Colonic mucosa (tissue), 4 donors: Measurements from ENCODE around the gene PLXNA2. TPM values are rescaled to one million over a fixed set of nuclear protein-coding genes. Genes with fewer than 3 reads are reported as not detected.
A peak's percentile ranks its signal among the peaks of the same experiment; 100 is the strongest.

Experiments used
- DNase-seq: peaks from one replicate; pipeline ENCODE4 v3.0.0-alpha.2; 2020
- H3K27ac ChIP-seq: fragments of 200-600 bp; one replicate; pipeline ENCODE4 v1.8.0; 2021
- H3K27me3 ChIP-seq: fragments of 200-600 bp; one replicate; pipeline ENCODE4 v1.8.0; 2021
- H3K36me3 ChIP-seq: fragments of 200-600 bp; one replicate; pipeline ENCODE4 v1.8.0; 2021
- H3K4me1 ChIP-seq: fragments of 200-600 bp; one replicate; pipeline ENCODE4 v1.8.0; 2021; ENCODE audit warnings: mild to moderate bottlenecking
- H3K4me3 ChIP-seq: fragments of 200-600 bp; one replicate; pipeline ENCODE4 v1.8.0; 2021
- H3K9ac ChIP-seq, 2 donors: one replicate each; pipeline ENCODE4 v1.7.0; 2013; ENCODE audit warnings: control low read depth in 2 of 2, low read depth in 2 of 2, low read length in 2 of 2
- H3K9me3 ChIP-seq: fragments of 200-600 bp; one replicate; pipeline ENCODE4 v1.8.0; 2021
- intact Hi-C: fragments of 100-400 bp; cut with DNase I; formaldehyde crosslinking; loops from one replicate; pipeline ENCODE4 v1.14.1; 2022
- total RNA-seq, 2 donors: library from RNA; stranded (reverse); fragmentation: NEBNext Ultra II Directional in 1 of 2; extraction: Animal tissue kit (Norgen Biotek cat#: 25700) in 1 of 2; gene quantifications; one replicate each; pipeline ENCODE4 v1.2.1, GENCODE V29; 2021
- TF ChIP-seq, protein P1 (sequence below): fragments of 200-600 bp; IDR thresholded peaks from one replicate; pipeline ENCODE4 v1.8.0; 2022; ENCODE audit warnings: antibody characterized with exemption, mild to moderate bottlenecking
- donor health status: healthy.
- donor health status: DM: no; HTN: no; CAD: no.
- donor health status: DM: no; HTN: no; CAD: no.

Gene PLXNA2
- total RNA-seq, 2 donors from 2014 or later: 46.1 to 81.6 TPM

DNA sequence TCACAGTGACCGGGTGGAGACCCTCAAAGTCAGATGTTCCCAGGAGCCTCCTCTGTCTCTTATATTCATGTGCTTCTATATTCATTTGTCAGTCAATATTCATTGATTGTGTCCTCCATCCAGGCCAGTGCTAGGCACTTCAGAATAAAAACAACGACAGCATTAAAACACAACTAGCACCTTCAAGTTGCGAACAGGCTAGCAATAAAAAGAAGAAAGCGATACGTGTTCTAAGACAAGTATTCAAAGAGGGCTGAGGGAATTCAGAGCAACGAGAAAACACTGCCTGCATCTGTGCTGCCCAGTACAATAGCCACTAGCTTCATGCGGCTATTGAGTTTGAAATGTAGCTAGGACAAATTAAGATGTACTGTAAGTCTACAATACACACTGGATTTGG is 138.0 kb downstream of the PLXNA2 start:
- H3K36me3 ChIP-seq: no peaks in the 10 kb centered on the region
- no peak overlapping the region for H3K4me3 ChIP-seq
- H3K9me3 ChIP-seq: no peaks in the 10 kb centered on the region

DNA sequence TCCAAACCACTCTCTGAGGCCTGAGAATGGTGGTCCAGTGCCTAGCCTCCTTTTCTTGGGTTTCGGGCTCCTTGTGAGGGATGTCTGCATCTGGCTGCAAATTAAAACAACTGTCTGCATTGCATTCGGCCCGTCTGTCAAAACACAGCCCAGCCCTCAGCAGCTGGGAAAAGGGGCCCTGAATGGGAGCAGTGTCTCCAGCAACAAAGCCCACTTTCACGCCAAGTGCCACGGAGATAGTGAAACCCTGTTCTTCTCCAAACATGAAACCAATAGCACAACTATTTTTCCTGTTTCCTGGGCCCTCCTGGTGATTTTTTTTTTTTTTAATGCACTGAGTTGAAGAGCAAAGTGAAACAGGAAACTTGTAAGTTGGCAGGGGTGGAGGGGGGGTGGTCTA is 138.4 kb downstream of the PLXNA2 start:
- no peak overlapping the region for H3K4me3 ChIP-seq
- no peak overlapping the region for H3K27ac ChIP-seq
- H3K9me3 ChIP-seq: no peaks in the 10 kb centered on the region
- intact Hi-C loops: no loop called here
- DNase-seq: no peak
- TF ChIP-seq, protein P1, sequence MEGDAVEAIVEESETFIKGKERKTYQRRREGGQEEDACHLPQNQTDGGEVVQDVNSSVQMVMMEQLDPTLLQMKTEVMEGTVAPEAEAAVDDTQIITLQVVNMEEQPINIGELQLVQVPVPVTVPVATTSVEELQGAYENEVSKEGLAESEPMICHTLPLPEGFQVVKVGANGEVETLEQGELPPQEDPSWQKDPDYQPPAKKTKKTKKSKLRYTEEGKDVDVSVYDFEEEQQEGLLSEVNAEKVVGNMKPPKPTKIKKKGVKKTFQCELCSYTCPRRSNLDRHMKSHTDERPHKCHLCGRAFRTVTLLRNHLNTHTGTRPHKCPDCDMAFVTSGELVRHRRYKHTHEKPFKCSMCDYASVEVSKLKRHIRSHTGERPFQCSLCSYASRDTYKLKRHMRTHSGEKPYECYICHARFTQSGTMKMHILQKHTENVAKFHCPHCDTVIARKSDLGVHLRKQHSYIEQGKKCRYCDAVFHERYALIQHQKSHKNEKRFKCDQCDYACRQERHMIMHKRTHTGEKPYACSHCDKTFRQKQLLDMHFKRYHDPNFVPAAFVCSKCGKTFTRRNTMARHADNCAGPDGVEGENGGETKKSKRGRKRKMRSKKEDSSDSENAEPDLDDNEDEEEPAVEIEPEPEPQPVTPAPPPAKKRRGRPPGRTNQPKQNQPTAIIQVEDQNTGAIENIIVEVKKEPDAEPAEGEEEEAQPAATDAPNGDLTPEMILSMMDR: no peak
- H3K27me3 ChIP-seq: no peaks in the 10 kb centered on the region
- H3K4me1 ChIP-seq: no peaks in the 10 kb centered on the region
- H3K9ac ChIP-seq: peak overlapping the region in 1 of 2 donors; percentile 15
- no peaks in the 10 kb centered on the region for H3K36me3 ChIP-seq

More for the DNA sequence above, 138.0 kb downstream of the PLXNA2 start:
- TF ChIP-seq, protein P1: no peak
- H3K27ac ChIP-seq: no peak overlapping the region
- no peaks in the 10 kb centered on the region for H3K27me3 ChIP-seq
- no peaks in the 10 kb centered on the region for H3K4me1 ChIP-seq
- peak overlapping the region in 1 of 2 donors; percentile 15 for H3K9ac ChIP-seq
- DNase-seq: no peak
- intact Hi-C loops: no loop called here

GRCh38 chr1:208103597-208104513 is 140.3 kb downstream of the PLXNA2 start:
- TF ChIP-seq, protein P1: no peak
- Histone ChIP-seq H3K4me3 (no peak overlapping the region), H3K9ac (no peak overlapping the region), H3K27ac (no peak overlapping the region), H3K9me3 (no peaks in the 10 kb centered on the region), H3K36me3 (no peaks in the 10 kb centered on the region), H3K4me1 (no peaks in the 10 kb centered on the region), H3K27me3 (no peaks in the 10 kb centered on the region)
- intact Hi-C loops: no loop called here
- no peak for DNase-seq

- H3K27me3 ChIP-seq: no peaks in the 10 kb centered on the region
- H3K9ac ChIP-seq: no peak overlapping the region
- H3K9me3 ChIP-seq: no peaks in the 10 kb centered on the region
- TF ChIP-seq, protein P1: no peak
- no peaks in the 10 kb centered on the region for H3K36me3 ChIP-seq
- no peak overlapping the region for H3K27ac ChIP-seq
- intact Hi-C loops: no loop called here
- H3K4me3 ChIP-seq: no peak overlapping the region
- H3K4me1 ChIP-seq: no peaks in the 10 kb centered on the region
- DNase-seq: peak; percentile 85
These were observed 142.3 kb downstream of the PLXNA2 start for GRCh38 chr1:208101661-208102431.

- H3K27me3 ChIP-seq: no peaks in the 10 kb centered on the region
- H3K36me3 ChIP-seq: no peaks in the 10 kb centered on the region
- intact Hi-C loops: no loop called here
- no peak overlapping the region for H3K9ac ChIP-seq
- TF ChIP-seq, protein P1: no peak
- no peak overlapping the region for H3K4me3 ChIP-seq
- no peaks in the 10 kb centered on the region for H3K9me3 ChIP-seq
- no peak for DNase-seq
- no peaks in the 10 kb centered on the region for H3K4me1 ChIP-seq
- no peak overlapping the region for H3K27ac ChIP-seq
These were observed 143.3 kb downstream of the PLXNA2 start for GRCh38 chr1:208100906-208101305.
